Liver (tissue), 9 donors: ENCODE results near the gene UBR2. TPM values are rescaled to one million over a fixed set of nuclear protein-coding genes. Genes with fewer than 3 reads are reported as not detected.

Source experiments
- DNase-seq: peaks from one replicate; pipeline ENCODE4 v3.0.0-alpha.2; 2017; ENCODE audit warnings: low spot score
- H3K27ac ChIP-seq, 2 donors: one replicate each; pipeline ENCODE4 v1.7.0; 2013; ENCODE audit warnings: inconsistent platforms in 2 of 2, low read length in 2 of 2, control low read depth in 1 of 2, low read depth in 1 of 2, mild to moderate bottlenecking in 1 of 2
- H3K27me3 ChIP-seq, 4 donors: one replicate each; pipeline versions ENCODE4 v1.6.1 to v1.7.0; 2013; ENCODE audit warnings: low read length in 3 of 4, inconsistent platforms in 1 of 4, mild to moderate bottlenecking in 1 of 4, moderate library complexity in 1 of 4; ENCODE audit not compliant: control insufficient read depth in 4 of 4, insufficient read depth in 4 of 4
- H3K36me3 ChIP-seq, 4 donors: one replicate each; pipeline versions ENCODE4 v1.6.1 to v1.7.0; 2013; ENCODE audit warnings: low read length in 3 of 4, mild to moderate bottlenecking in 3 of 4, low read depth in 1 of 4, moderate library complexity in 1 of 4; ENCODE audit not compliant: control insufficient read depth in 4 of 4, insufficient read depth in 3 of 4
- H3K4me1 ChIP-seq, 4 donors: one replicate each; pipeline versions ENCODE4 v1.6.1 to v1.7.0; 2013; ENCODE audit warnings: low read length in 3 of 4, mild to moderate bottlenecking in 3 of 4, moderate library complexity in 1 of 4; ENCODE audit not compliant: control insufficient read depth in 4 of 4, insufficient read depth in 4 of 4
- H3K4me3 ChIP-seq, 3 donors: one replicate each; pipeline versions ENCODE4 v1.6.1 to v1.7.0; 2013; ENCODE audit warnings: low read length in 3 of 3, control low read depth in 1 of 3, low read depth in 1 of 3, mild to moderate bottlenecking in 1 of 3
- H3K9ac ChIP-seq, 2 donors: one replicate each; pipeline ENCODE4 v1.7.0; 2013; ENCODE audit warnings: low read length in 2 of 2, mild to moderate bottlenecking in 2 of 2, moderate library complexity in 2 of 2, control low read depth in 1 of 2, low read depth in 1 of 2
- H3K9me3 ChIP-seq, 4 donors: one replicate each; pipeline versions ENCODE4 v1.6.1 to v1.7.0; 2013; ENCODE audit warnings: low read length in 3 of 4; ENCODE audit not compliant: control insufficient read depth in 4 of 4
- CTCF ChIP-seq: fragments of 150-350 bp; IDR thresholded peaks from 2 replicates; pipeline ENCODE4 v1.5.1; 2017; ENCODE audit warnings: improper control_type of control experiment, low read depth, low read length; ENCODE audit not compliant: missing input control
- EGR1 ChIP-seq, 2 donors: IDR thresholded peaks; 2 replicates each; pipeline ENCODE4 v1.6.1; 2016 to 2018; ENCODE audit warnings: antibody characterized with exemption in 2 of 2, low read depth in 2 of 2
- FOXA1 ChIP-seq: IDR thresholded peaks from 2 replicates; pipeline ENCODE4 v1.6.1; 2016; ENCODE audit warnings: antibody characterized with exemption
- FOXA2 ChIP-seq: IDR thresholded peaks from 2 replicates; pipeline ENCODE4 v1.6.1; 2016; ENCODE audit warnings: antibody characterized with exemption
- GABPA ChIP-seq, 2 donors: IDR thresholded peaks in 1 of 2; conservative IDR thresholded peaks in 1 of 2; 2 replicates each; pipeline ENCODE4 v1.6.1; 2016; ENCODE audit warnings: antibody characterized with exemption in 2 of 2, mild to moderate bottlenecking in 1 of 2, moderate library complexity in 1 of 2
- HNF4A ChIP-seq, 2 donors: conservative IDR thresholded peaks; 2 replicates each; pipeline ENCODE4 v1.6.1; 2016; ENCODE audit warnings: antibody characterized with exemption in 2 of 2, mild to moderate bottlenecking in 2 of 2
- HNF4G ChIP-seq: IDR thresholded peaks from 2 replicates; pipeline ENCODE4 v1.6.1; 2016; ENCODE audit warnings: antibody characterized with exemption
- JUND ChIP-seq, 2 donors: IDR thresholded peaks; 2 replicates each; pipeline ENCODE4 v1.6.1; 2016; ENCODE audit warnings: antibody characterized with exemption in 2 of 2
- NR2F2 ChIP-seq: IDR thresholded peaks from 2 replicates; pipeline ENCODE4 v1.6.1; 2016; ENCODE audit warnings: antibody characterized with exemption
- RAD21 ChIP-seq, 2 donors: IDR thresholded peaks; 2 replicates each; pipeline ENCODE4 v1.6.1; 2016; ENCODE audit warnings: antibody characterized with exemption in 2 of 2, mild to moderate bottlenecking in 2 of 2
- RXRA ChIP-seq, 2 donors: IDR thresholded peaks; 2 replicates each; pipeline ENCODE4 v1.6.1; 2017 to 2018; ENCODE audit warnings: antibody characterized with exemption in 2 of 2, mild to moderate bottlenecking in 1 of 2
- SP1 ChIP-seq: IDR thresholded peaks from 2 replicates; pipeline ENCODE4 v1.6.1; 2018; ENCODE audit warnings: antibody characterized with exemption, mild to moderate bottlenecking
- TAF1 ChIP-seq: conservative IDR thresholded peaks from 2 replicates; pipeline ENCODE4 v1.6.1; 2016; ENCODE audit warnings: antibody characterized with exemption, mild to moderate bottlenecking
- YY1 ChIP-seq: IDR thresholded peaks from 2 replicates; pipeline ENCODE4 v1.6.1; 2016; ENCODE audit warnings: antibody characterized with exemption, mild to moderate bottlenecking
- WGBS: extraction: QIAGEN DNeasy Blood & Tissue Kit; methylation state at CpG from one replicate; pipeline ENCODE4 v1.1.7; 2013; 5-methylcytosine and 5-hydroxymethylcytosine counted together
- polyA plus RNA-seq, 2 donors: library from polyadenylated mRNA; stranded (reverse) in 1 of 2; unstranded in 1 of 2; fragments of 200-250 nt in 1 of 2; fragments of >200 nt in 1 of 2; fragmentation: Nextera tagmentation in 1 of 2; extraction: Ambion mirVana in 1 of 2; gene quantifications; one replicate each; pipeline versions ENCODE4 v1.2.1 to v1.2.3, GENCODE V29; 2013 to 2015
- total RNA-seq, 2 donors: library from RNA; depleted of rRNA; stranded (reverse); fragments of >200 nt; gene quantifications; one replicate each; pipeline ENCODE4 v1.2.3, GENCODE V29; 2014
- TF ChIP-seq, protein P1 (sequence below): IDR thresholded peaks from 2 replicates; pipeline ENCODE4 v1.6.1; 2016; ENCODE audit warnings: antibody characterized with exemption
- TF ChIP-seq, protein P2 (sequence below): IDR thresholded peaks from 2 replicates; pipeline ENCODE4 v1.6.1; 2016; ENCODE audit warnings: antibody characterized with exemption, mild to moderate bottlenecking
- TF ChIP-seq, protein P3 (sequence below): IDR thresholded peaks from 2 replicates; pipeline ENCODE4 v1.6.1; 2016; ENCODE audit warnings: antibody characterized with exemption
- TF ChIP-seq, protein P4 (sequence below): IDR thresholded peaks from 2 replicates; pipeline ENCODE4 v1.6.1; 2016; ENCODE audit warnings: antibody characterized with exemption
- donor health status: healthy.
- donor health status: healthy.
- donor health status: healthy.
- donor health status: healthy.
- donor health status: healthy.

Gene UBR2
- total and polyA plus RNA-seq, 4 donors = 6.3 to 32.9 (median 19.3) TPM

- no peak for TF ChIP-seq YY1
- TF ChIP-seq, protein P1, sequence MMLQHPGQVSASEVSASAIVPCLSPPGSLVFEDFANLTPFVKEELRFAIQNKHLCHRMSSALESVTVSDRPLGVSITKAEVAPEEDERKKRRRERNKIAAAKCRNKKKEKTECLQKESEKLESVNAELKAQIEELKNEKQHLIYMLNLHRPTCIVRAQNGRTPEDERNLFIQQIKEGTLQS = no peak
- no peak for TF ChIP-seq TAF1
- no peak for TF ChIP-seq EGR1 (IDR thresholded peaks at IDR 0.05; ENCODE audit: low read depth in 2 of 2)
- TF ChIP-seq HNF4G = no peak
- no peak for TF ChIP-seq SP1
- TF ChIP-seq NR2F2 = no peak
- TF ChIP-seq, protein P2, sequence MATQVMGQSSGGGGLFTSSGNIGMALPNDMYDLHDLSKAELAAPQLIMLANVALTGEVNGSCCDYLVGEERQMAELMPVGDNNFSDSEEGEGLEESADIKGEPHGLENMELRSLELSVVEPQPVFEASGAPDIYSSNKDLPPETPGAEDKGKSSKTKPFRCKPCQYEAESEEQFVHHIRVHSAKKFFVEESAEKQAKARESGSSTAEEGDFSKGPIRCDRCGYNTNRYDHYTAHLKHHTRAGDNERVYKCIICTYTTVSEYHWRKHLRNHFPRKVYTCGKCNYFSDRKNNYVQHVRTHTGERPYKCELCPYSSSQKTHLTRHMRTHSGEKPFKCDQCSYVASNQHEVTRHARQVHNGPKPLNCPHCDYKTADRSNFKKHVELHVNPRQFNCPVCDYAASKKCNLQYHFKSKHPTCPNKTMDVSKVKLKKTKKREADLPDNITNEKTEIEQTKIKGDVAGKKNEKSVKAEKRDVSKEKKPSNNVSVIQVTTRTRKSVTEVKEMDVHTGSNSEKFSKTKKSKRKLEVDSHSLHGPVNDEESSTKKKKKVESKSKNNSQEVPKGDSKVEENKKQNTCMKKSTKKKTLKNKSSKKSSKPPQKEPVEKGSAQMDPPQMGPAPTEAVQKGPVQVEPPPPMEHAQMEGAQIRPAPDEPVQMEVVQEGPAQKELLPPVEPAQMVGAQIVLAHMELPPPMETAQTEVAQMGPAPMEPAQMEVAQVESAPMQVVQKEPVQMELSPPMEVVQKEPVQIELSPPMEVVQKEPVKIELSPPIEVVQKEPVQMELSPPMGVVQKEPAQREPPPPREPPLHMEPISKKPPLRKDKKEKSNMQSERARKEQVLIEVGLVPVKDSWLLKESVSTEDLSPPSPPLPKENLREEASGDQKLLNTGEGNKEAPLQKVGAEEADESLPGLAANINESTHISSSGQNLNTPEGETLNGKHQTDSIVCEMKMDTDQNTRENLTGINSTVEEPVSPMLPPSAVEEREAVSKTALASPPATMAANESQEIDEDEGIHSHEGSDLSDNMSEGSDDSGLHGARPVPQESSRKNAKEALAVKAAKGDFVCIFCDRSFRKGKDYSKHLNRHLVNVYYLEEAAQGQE = no peak
- TF ChIP-seq RXRA (IDR thresholded peaks at IDR 0.05) = no peak
- no peak for TF ChIP-seq HNF4A (conservative IDR thresholded peaks at IDR 0.05)
- no peak for TF ChIP-seq JUND (IDR thresholded peaks at IDR 0.05)
- TF ChIP-seq GABPA (IDR thresholded peaks at IDR 0.05 in 1 of 2, conservative IDR thresholded peaks at IDR 0.05 in 1 of 2) = no peak
- no peak for TF ChIP-seq FOXA1
- DNase-seq = no peak
- no peaks in the 10 kb centered on the region for H3K4me1 ChIP-seq
- no peak overlapping the region for H3K9ac ChIP-seq
- H3K4me3 ChIP-seq = no peak overlapping the region
- H3K27me3 ChIP-seq = no peaks in the 10 kb centered on the region
- 94% methylated on average over 6 of the region's 6 CpGs for WGBS
- peaks cover 0 to 8% (median 2%) of the 10 kb centered on the region in 4 donors for H3K9me3 ChIP-seq
- no peak overlapping the region for H3K27ac ChIP-seq
- H3K36me3 ChIP-seq = no peaks in the 10 kb centered on the region
Measured at GRCh38 chr6:42709871-42710270, 146.0 kb downstream of the UBR2 start.

- no peak for DNase-seq
- H3K4me1 ChIP-seq = no peaks in the 10 kb centered on the region
- H3K9me3 ChIP-seq = peaks cover 0 to 8% (median 2%) of the 10 kb centered on the region in 4 donors
- H3K36me3 ChIP-seq = no peaks in the 10 kb centered on the region
- no peak overlapping the region for H3K27ac ChIP-seq
- H3K4me3 ChIP-seq = no peak overlapping the region
- 66% methylated on average over 9 of the region's 9 CpGs for WGBS
- no peaks in the 10 kb centered on the region for H3K27me3 ChIP-seq
- TF ChIP-seq NR2F2 = no peak
- no peak for TF ChIP-seq JUND (IDR thresholded peaks at IDR 0.05)
- TF ChIP-seq CTCF = no peak
- TF ChIP-seq, protein P3, sequence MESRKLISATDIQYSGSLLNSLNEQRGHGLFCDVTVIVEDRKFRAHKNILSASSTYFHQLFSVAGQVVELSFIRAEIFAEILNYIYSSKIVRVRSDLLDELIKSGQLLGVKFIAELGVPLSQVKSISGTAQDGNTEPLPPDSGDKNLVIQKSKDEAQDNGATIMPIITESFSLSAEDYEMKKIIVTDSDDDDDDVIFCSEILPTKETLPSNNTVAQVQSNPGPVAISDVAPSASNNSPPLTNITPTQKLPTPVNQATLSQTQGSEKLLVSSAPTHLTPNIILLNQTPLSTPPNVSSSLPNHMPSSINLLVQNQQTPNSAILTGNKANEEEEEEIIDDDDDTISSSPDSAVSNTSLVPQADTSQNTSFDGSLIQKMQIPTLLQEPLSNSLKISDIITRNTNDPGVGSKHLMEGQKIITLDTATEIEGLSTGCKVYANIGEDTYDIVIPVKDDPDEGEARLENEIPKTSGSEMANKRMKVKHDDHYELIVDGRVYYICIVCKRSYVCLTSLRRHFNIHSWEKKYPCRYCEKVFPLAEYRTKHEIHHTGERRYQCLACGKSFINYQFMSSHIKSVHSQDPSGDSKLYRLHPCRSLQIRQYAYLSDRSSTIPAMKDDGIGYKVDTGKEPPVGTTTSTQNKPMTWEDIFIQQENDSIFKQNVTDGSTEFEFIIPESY = no peak
- TF ChIP-seq FOXA1 = no peak
- TF ChIP-seq RXRA (IDR thresholded peaks at IDR 0.05) = no peak
- no peak for TF ChIP-seq YY1
- no peak for TF ChIP-seq GABPA (IDR thresholded peaks at IDR 0.05 in 1 of 2, conservative IDR thresholded peaks at IDR 0.05 in 1 of 2)
- no peak for TF ChIP-seq HNF4G
- no peak for TF ChIP-seq EGR1 (IDR thresholded peaks at IDR 0.05; ENCODE audit: low read depth in 2 of 2)
- TF ChIP-seq, protein P2 = no peak
- TF ChIP-seq HNF4A (conservative IDR thresholded peaks at IDR 0.05) = no peak
- TF ChIP-seq TAF1 = no peak
- TF ChIP-seq FOXA2 = no peak
- TF ChIP-seq, protein P4, sequence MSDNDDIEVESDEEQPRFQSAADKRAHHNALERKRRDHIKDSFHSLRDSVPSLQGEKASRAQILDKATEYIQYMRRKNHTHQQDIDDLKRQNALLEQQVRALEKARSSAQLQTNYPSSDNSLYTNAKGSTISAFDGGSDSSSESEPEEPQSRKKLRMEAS = no peak
- TF ChIP-seq RAD21 (IDR thresholded peaks at IDR 0.05) = no peak
- TF ChIP-seq, protein P1 = no peak
- TF ChIP-seq SP1 = no peak
- no peak overlapping the region for H3K9ac ChIP-seq
Measured at GRCh38 chr6:42710316-42710715, 146.5 kb downstream of the UBR2 start.
